GM23338 (cell line): ENCODE measurements around the gene SIDT1. TPM values are rescaled to one million over a fixed set of nuclear protein-coding genes. Genes with fewer than 3 reads are reported as not detected.

Source experiments
- ATAC-seq: fragments of 200-7000 bp; cut with Tn5 transposase; 3 replicates; pipeline ENCODE4 v1.9.1; 2020
- DNase-seq: peaks from one replicate; pipeline ENCODE4 v3.0.0-alpha.2; 2015; ENCODE audit warnings: low spot score
- H2AFZ ChIP-seq: fragments of 200-600 bp; sonication (generic); 2 replicates; pipeline ENCODE4 v1.8.0; 2016; ENCODE audit warnings: antibody characterized with exemption, mild to moderate bottlenecking, moderate library complexity
- H3F3A ChIP-seq: fragments of 200-600 bp; sonication (generic); replicated peaks from 2 replicates; pipeline ENCODE4 v1.8.0; 2017; ENCODE audit warnings: antibody characterized with exemption, mixed run types, low read depth
- H3K27ac ChIP-seq: fragments of 200-600 bp; sonication (generic); 2 replicates; pipeline ENCODE4 v1.6.1; 2016; ENCODE audit warnings: low read depth
- H3K27me3 ChIP-seq: fragments of 200-600 bp; sonication (generic); 2 replicates; pipeline ENCODE4 v1.8.0; 2016; ENCODE audit warnings: mild to moderate bottlenecking, mixed run types, moderate library complexity; ENCODE audit not compliant: insufficient read depth
- H3K36me3 ChIP-seq: fragments of 200-600 bp; sonication (generic); 2 replicates; pipeline ENCODE4 v1.8.0; 2016; ENCODE audit warnings: mild to moderate bottlenecking; ENCODE audit not compliant: insufficient read depth
- H3K4me1 ChIP-seq: fragments of 200-600 bp; sonication (generic); 2 replicates; pipeline ENCODE4 v1.8.0; 2016; ENCODE audit warnings: mild to moderate bottlenecking, moderate library complexity; ENCODE audit not compliant: insufficient read depth
- H3K4me2 ChIP-seq: fragments of 200-600 bp; sonication (generic); 2 replicates; pipeline ENCODE4 v1.7.1; 2017; ENCODE audit warnings: mixed run types
- H3K4me3 ChIP-seq: fragments of 200-600 bp; sonication (generic); 2 replicates; pipeline ENCODE4 v1.6.1; 2016; ENCODE audit warnings: mixed run types
- H3K79me2 ChIP-seq: fragments of 200-600 bp; sonication (generic); replicated peaks from 2 replicates; pipeline ENCODE4 v1.8.0; 2017; ENCODE audit warnings: mild to moderate bottlenecking; ENCODE audit not compliant: insufficient read depth
- H3K9me2 ChIP-seq: fragments of 200-600 bp; sonication (generic); 2 replicates; pipeline ENCODE4 v1.8.0; 2017; ENCODE audit not compliant: insufficient read depth
- H4K20me1 ChIP-seq: fragments of 200-600 bp; sonication (generic); replicated peaks from 2 replicates; pipeline ENCODE4 v1.8.0; 2017; ENCODE audit warnings: mild to moderate bottlenecking; ENCODE audit not compliant: insufficient read depth
- H3K27ac Mint-ChIP-seq: 2 replicates; pipeline ENCODE4 v1.8.0; 2020; ENCODE audit warnings: inconsistent platforms, mild to moderate bottlenecking, moderate library complexity, mixed read lengths
- H3K27me3 Mint-ChIP-seq: 3 replicates; pipeline ENCODE4 v1.8.0; 2022; ENCODE audit warnings: low read depth, mild to moderate bottlenecking, moderate library complexity, mixed read lengths, inconsistent platforms; ENCODE audit not compliant: insufficient read depth, poor library complexity
- H3K36me3 Mint-ChIP-seq: 3 replicates; pipeline ENCODE4 v1.8.0; 2021; ENCODE audit warnings: low read depth, mild to moderate bottlenecking, inconsistent platforms, moderate library complexity, mixed read lengths
- H3K4me1 Mint-ChIP-seq: 3 replicates; pipeline ENCODE4 v1.8.0; 2020; ENCODE audit warnings: mild to moderate bottlenecking, inconsistent platforms, mixed read lengths
- H3K4me3 Mint-ChIP-seq: 3 replicates; pipeline ENCODE4 v1.8.0; 2021; ENCODE audit warnings: moderate library complexity, mild to moderate bottlenecking, inconsistent platforms, mixed read lengths
- H3K9me3 Mint-ChIP-seq: 3 replicates; pipeline ENCODE4 v1.8.0; 2020; ENCODE audit warnings: moderate library complexity, mild to moderate bottlenecking, inconsistent platforms, mixed read lengths
- CREB1 ChIP-seq: fragments of 250-450 bp; sonication (Bioruptor Pico); IDR thresholded peaks from 2 replicates; pipeline ENCODE4 v1.5.0; 2020; ENCODE audit warnings: low read depth, mild to moderate bottlenecking, moderate library complexity
- EZH2 ChIP-seq: fragments of 200-600 bp; sonication (generic); IDR thresholded peaks from one replicate; pipeline ENCODE4 v1.8.0; 2017; ENCODE audit warnings: antibody characterized with exemption, mild to moderate bottlenecking, low read depth; ENCODE audit not compliant: unreplicated experiment
- EZH2phosphoT487 ChIP-seq: fragments of 200-600 bp; sonication (generic); IDR thresholded peaks from one replicate; pipeline ENCODE4 v1.8.1; 2018; ENCODE audit warnings: antibody characterized with exemption; ENCODE audit not compliant: unreplicated experiment
- JUNB ChIP-seq: IDR thresholded peaks from one replicate; pipeline ENCODE4 v1.6.1; 2016; ENCODE audit warnings: antibody characterized with exemption; ENCODE audit not compliant: unreplicated experiment
- NANOG ChIP-seq: IDR thresholded peaks from 2 replicates; pipeline ENCODE4 v1.6.1; 2016; ENCODE audit warnings: antibody characterized with exemption, borderline replicate concordance
- POLR2AphosphoS5 ChIP-seq: IDR thresholded peaks from 2 replicates; pipeline ENCODE4 v1.6.1; 2016; ENCODE audit warnings: antibody characterized with exemption, low read depth
- STAT1 ChIP-seq: IDR thresholded peaks from one replicate; pipeline ENCODE4 v1.6.1; 2016; ENCODE audit warnings: antibody characterized with exemption; ENCODE audit not compliant: unreplicated experiment
- ZNF114 ChIP-seq: fragments of 250-450 bp; sonication (Bioruptor Pico); IDR thresholded peaks from 2 replicates; pipeline ENCODE4 v1.5.0; 2020; ENCODE audit warnings: mild to moderate bottlenecking, moderate library complexity
- ZNF331 ChIP-seq: fragments of 250-450 bp; sonication (Bioruptor Pico); IDR thresholded peaks from 2 replicates; pipeline ENCODE4 v1.5.0; 2020; ENCODE audit warnings: low read depth, mild to moderate bottlenecking, moderate library complexity
- polyA plus RNA-seq: library from polyadenylated mRNA; unstranded; fragments of >200 nt; fragmentation: Nextera tagmentation; extraction: Ambion mirVana; gene quantifications from 2 replicates; pipeline ENCODE4 v1.2.1, GENCODE V29; 2016
- total RNA-seq: library from RNA; depleted of rRNA; stranded (reverse); fragments of >200 nt; shearing (Covaris generic); gene quantifications from 2 replicates; pipeline ENCODE4 v1.2.3, GENCODE V29; 2014
- TF ChIP-seq, protein P1 (sequence below), 2 experiments: fragments of 200-600 bp in 1 of 2; sonication (generic) in 1 of 2; conservative IDR thresholded peaks; 2 replicates each; pipeline versions ENCODE4 v1.5.1 to v1.6.1; 2016 to 2017; ENCODE audit warnings: antibody characterized with exemption in 2 of 2, low read depth in 2 of 2, mild to moderate bottlenecking in 2 of 2, moderate library complexity in 1 of 2
- TF ChIP-seq, protein P2 (sequence below): fragments of 250-450 bp; sonication (Bioruptor Pico); IDR thresholded peaks from 2 replicates; pipeline ENCODE4 v1.5.0; 2020; ENCODE audit warnings: mild to moderate bottlenecking, moderate library complexity
- TF ChIP-seq, protein P3 (sequence below): IDR thresholded peaks from 2 replicates; pipeline ENCODE4 v1.6.1; 2016; ENCODE audit warnings: antibody characterized with exemption
- TF ChIP-seq, protein P4 (sequence below): IDR thresholded peaks from one replicate; pipeline ENCODE4 v1.6.1; 2018; ENCODE audit warnings: antibody characterized with exemption; ENCODE audit not compliant: unreplicated experiment

The SIDT1 gene
- total and polyA plus RNA-seq, 2 experiments from 2014 or later: 0.10 TPM; not detected in 1

DNA sequence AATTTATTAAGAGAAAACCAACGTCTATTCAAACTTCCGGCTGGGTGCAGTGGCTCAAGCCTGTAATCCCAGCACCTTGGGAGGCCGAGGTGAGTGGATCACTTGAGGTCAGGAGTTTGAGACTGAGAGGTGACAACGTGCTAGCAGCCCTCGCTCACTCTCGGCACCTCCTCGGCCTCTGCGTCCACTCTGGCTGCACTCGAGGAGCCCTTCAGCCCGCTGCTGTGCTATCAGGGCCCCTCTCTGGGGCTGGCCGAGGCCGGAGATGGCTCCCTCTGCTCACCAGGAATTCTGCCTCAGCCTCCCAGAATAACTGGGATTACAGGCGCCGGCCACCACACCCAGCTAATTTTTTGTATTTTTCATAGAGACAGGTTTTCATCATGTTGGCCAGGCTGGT lies 105.4 kb downstream of the SIDT1 start:
- H3K27ac Mint-ChIP-seq: no peak overlapping the region
- no peaks in the 10 kb centered on the region for H3K9me3 Mint-ChIP-seq
- no peaks in the 10 kb centered on the region for H3K27me3 ChIP-seq
- no peak for ATAC-seq
- H4K20me1 ChIP-seq: no peaks in the 10 kb centered on the region
- no peak overlapping the region for H3K4me3 Mint-ChIP-seq
- H3F3A ChIP-seq: no peaks in the 10 kb centered on the region
- no peaks in the 10 kb centered on the region for H3K27me3 Mint-ChIP-seq
- no peaks in the 10 kb centered on the region for H3K4me1 ChIP-seq
- TF ChIP-seq ZNF114: no peak
- TF ChIP-seq, protein P1, sequence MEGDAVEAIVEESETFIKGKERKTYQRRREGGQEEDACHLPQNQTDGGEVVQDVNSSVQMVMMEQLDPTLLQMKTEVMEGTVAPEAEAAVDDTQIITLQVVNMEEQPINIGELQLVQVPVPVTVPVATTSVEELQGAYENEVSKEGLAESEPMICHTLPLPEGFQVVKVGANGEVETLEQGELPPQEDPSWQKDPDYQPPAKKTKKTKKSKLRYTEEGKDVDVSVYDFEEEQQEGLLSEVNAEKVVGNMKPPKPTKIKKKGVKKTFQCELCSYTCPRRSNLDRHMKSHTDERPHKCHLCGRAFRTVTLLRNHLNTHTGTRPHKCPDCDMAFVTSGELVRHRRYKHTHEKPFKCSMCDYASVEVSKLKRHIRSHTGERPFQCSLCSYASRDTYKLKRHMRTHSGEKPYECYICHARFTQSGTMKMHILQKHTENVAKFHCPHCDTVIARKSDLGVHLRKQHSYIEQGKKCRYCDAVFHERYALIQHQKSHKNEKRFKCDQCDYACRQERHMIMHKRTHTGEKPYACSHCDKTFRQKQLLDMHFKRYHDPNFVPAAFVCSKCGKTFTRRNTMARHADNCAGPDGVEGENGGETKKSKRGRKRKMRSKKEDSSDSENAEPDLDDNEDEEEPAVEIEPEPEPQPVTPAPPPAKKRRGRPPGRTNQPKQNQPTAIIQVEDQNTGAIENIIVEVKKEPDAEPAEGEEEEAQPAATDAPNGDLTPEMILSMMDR (conservative IDR thresholded peaks at IDR 0.05; ENCODE audit: low read depth in 2 of 2): no peak
- no peak for TF ChIP-seq CREB1 (CRISPR knock-in tag)
- TF ChIP-seq ZNF331 (CRISPR knock-in tag): no peak
- TF ChIP-seq NANOG: no peak
- TF ChIP-seq POLR2AphosphoS5: no peak
- TF ChIP-seq, protein P2, sequence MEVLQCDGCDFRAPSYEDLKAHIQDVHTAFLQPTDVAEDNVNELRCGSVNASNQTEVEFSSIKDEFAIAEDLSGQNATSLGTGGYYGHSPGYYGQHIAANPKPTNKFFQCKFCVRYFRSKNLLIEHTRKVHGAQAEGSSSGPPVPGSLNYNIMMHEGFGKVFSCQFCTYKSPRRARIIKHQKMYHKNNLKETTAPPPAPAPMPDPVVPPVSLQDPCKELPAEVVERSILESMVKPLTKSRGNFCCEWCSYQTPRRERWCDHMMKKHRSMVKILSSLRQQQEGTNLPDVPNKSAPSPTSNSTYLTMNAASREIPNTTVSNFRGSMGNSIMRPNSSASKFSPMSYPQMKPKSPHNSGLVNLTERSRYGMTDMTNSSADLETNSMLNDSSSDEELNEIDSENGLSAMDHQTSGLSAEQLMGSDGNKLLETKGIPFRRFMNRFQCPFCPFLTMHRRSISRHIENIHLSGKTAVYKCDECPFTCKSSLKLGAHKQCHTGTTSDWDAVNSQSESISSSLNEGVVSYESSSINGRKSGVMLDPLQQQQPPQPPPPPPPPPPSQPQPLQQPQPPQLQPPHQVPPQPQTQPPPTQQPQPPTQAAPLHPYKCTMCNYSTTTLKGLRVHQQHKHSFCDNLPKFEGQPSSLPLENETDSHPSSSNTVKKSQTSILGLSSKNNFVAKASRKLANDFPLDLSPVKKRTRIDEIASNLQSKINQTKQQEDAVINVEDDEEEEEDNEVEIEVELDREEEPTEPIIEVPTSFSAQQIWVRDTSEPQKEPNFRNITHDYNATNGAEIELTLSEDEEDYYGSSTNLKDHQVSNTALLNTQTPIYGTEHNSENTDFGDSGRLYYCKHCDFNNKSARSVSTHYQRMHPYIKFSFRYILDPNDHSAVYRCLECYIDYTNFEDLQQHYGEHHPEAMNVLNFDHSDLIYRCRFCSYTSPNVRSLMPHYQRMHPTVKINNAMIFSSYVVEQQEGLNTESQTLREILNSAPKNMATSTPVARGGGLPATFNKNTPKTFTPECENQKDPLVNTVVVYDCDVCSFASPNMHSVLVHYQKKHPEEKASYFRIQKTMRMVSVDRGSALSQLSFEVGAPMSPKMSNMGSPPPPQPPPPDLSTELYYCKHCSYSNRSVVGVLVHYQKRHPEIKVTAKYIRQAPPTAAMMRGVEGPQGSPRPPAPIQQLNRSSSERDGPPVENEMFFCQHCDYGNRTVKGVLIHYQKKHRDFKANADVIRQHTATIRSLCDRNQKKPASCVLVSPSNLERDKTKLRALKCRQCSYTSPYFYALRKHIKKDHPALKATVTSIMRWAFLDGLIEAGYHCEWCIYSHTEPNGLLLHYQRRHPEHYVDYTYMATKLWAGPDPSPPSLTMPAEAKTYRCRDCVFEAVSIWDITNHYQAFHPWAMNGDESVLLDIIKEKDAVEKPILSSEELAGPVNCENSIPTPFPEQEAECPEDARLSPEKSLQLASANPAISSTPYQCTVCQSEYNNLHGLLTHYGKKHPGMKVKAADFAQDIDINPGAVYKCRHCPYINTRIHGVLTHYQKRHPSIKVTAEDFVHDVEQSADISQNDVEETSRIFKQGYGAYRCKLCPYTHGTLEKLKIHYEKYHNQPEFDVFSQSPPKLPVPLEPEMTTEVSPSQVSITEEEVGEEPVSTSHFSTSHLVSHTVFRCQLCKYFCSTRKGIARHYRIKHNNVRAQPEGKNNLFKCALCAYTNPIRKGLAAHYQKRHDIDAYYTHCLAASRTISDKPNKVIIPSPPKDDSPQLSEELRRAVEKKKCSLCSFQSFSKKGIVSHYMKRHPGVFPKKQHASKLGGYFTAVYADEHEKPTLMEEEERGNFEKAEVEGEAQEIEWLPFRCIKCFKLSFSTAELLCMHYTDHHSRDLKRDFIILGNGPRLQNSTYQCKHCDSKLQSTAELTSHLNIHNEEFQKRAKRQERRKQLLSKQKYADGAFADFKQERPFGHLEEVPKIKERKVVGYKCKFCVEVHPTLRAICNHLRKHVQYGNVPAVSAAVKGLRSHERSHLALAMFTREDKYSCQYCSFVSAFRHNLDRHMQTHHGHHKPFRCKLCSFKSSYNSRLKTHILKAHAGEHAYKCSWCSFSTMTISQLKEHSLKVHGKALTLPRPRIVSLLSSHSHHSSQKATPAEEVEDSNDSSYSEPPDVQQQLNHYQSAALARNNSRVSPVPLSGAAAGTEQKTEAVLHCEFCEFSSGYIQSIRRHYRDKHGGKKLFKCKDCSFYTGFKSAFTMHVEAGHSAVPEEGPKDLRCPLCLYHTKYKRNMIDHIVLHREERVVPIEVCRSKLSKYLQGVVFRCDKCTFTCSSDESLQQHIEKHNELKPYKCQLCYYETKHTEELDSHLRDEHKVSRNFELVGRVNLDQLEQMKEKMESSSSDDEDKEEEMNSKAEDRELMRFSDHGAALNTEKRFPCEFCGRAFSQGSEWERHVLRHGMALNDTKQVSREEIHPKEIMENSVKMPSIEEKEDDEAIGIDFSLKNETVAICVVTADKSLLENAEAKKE (CRISPR knock-in tag): no peak
- no peak for TF ChIP-seq STAT1
- TF ChIP-seq, protein P3, sequence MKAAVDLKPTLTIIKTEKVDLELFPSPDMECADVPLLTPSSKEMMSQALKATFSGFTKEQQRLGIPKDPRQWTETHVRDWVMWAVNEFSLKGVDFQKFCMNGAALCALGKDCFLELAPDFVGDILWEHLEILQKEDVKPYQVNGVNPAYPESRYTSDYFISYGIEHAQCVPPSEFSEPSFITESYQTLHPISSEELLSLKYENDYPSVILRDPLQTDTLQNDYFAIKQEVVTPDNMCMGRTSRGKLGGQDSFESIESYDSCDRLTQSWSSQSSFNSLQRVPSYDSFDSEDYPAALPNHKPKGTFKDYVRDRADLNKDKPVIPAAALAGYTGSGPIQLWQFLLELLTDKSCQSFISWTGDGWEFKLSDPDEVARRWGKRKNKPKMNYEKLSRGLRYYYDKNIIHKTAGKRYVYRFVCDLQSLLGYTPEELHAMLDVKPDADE: no peak
- no peak for TF ChIP-seq JUNB
- TF ChIP-seq, protein P4, sequence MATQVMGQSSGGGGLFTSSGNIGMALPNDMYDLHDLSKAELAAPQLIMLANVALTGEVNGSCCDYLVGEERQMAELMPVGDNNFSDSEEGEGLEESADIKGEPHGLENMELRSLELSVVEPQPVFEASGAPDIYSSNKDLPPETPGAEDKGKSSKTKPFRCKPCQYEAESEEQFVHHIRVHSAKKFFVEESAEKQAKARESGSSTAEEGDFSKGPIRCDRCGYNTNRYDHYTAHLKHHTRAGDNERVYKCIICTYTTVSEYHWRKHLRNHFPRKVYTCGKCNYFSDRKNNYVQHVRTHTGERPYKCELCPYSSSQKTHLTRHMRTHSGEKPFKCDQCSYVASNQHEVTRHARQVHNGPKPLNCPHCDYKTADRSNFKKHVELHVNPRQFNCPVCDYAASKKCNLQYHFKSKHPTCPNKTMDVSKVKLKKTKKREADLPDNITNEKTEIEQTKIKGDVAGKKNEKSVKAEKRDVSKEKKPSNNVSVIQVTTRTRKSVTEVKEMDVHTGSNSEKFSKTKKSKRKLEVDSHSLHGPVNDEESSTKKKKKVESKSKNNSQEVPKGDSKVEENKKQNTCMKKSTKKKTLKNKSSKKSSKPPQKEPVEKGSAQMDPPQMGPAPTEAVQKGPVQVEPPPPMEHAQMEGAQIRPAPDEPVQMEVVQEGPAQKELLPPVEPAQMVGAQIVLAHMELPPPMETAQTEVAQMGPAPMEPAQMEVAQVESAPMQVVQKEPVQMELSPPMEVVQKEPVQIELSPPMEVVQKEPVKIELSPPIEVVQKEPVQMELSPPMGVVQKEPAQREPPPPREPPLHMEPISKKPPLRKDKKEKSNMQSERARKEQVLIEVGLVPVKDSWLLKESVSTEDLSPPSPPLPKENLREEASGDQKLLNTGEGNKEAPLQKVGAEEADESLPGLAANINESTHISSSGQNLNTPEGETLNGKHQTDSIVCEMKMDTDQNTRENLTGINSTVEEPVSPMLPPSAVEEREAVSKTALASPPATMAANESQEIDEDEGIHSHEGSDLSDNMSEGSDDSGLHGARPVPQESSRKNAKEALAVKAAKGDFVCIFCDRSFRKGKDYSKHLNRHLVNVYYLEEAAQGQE: no peak
- TF ChIP-seq EZH2phosphoT487: no peak
- no peak for TF ChIP-seq EZH2
- H3K27ac ChIP-seq: no peak overlapping the region
- H3K4me3 ChIP-seq: no peak overlapping the region
- H3K9me2 ChIP-seq: no peaks in the 10 kb centered on the region
- no peaks in the 10 kb centered on the region for H3K36me3 ChIP-seq
- no peak for DNase-seq
- no peak overlapping the region; the same call in 1 of the 2 replicates for H2AFZ ChIP-seq
- H3K4me1 Mint-ChIP-seq: no peaks in the 10 kb centered on the region
- H3K4me2 ChIP-seq: no peak overlapping the region
- no peaks in the 10 kb centered on the region for H3K36me3 Mint-ChIP-seq
- no peaks in the 10 kb centered on the region for H3K79me2 ChIP-seq
